ENCODE measurements around the gene TPD52L1.
"Not testable (repeated sequence)": the region's sequence is repeated elsewhere in the genome, so short reads cannot be mapped to it uniquely, and the experiment has no call there.

Gene TPD52L1

GRCh38 chr6:125257351-125257750 lies 103.8 kb downstream of the TPD52L1 start:
- no peak for DNase-seq (ENCODE audit: low read depth, low spot score)
- H3K4me3 ChIP-seq (ENCODE audit: low read length) = no peak overlapping the region

GRCh38 chr6:125258651-125259353 lies 105.2 kb downstream of the TPD52L1 start:
- H3K4me3 ChIP-seq (ENCODE audit: low read length) = no peak overlapping the region
- DNase-seq (ENCODE audit: low read depth, low spot score) = no peak

- DNase-seq (ENCODE audit: low read depth, low spot score) = no peak
- no peak overlapping the region for H3K4me3 ChIP-seq (ENCODE audit: low read length)
Observed at GRCh38 chr6:125259354-125259736, 105.8 kb downstream of the TPD52L1 start.

- DNase-seq (ENCODE audit: low read depth, low spot score) = no peak
- no peak overlapping the region for H3K4me3 ChIP-seq (ENCODE audit: low read length)
Observed at GRCh38 chr6:125262016-125263013, 108.7 kb downstream of the TPD52L1 start.

GRCh38 chr6:125264476-125264875 lies 110.9 kb downstream of the TPD52L1 start:
- H3K4me3 ChIP-seq (ENCODE audit: low read length) = no peak overlapping the region
- no peak for DNase-seq (ENCODE audit: low read depth, low spot score)

- no peak for DNase-seq (ENCODE audit: low read depth, low spot score)
- H3K4me3 ChIP-seq (ENCODE audit: low read length) = no peak overlapping the region
Observed at GRCh38 chr6:125267806-125268523, 114.4 kb downstream of the TPD52L1 start.

- no peak for DNase-seq (ENCODE audit: low read depth, low spot score)
- H3K4me3 ChIP-seq (ENCODE audit: low read length) = no peak overlapping the region
Observed at GRCh38 chr6:125268765-125269164, 115.2 kb downstream of the TPD52L1 start.

GRCh38 chr6:125269328-125269985 lies 115.9 kb downstream of the TPD52L1 start:
- H3K4me3 ChIP-seq (ENCODE audit: low read length) = no peak overlapping the region
- DNase-seq (ENCODE audit: low read depth, low spot score) = no peak

- no peak for DNase-seq (ENCODE audit: low read depth, low spot score)
Observed at GRCh38 chr6:125270380-125270779, 116.8 kb downstream of the TPD52L1 start.

GRCh38 chr6:125271486-125272159 lies 118.0 kb downstream of the TPD52L1 start:
- no peak for DNase-seq (ENCODE audit: low read depth, low spot score)
- H3K4me3 ChIP-seq (ENCODE audit: low read length) = no peak overlapping the region

More at GRCh38 chr6:125270380-125270779, 116.8 kb downstream of the TPD52L1 start:
- no peak overlapping the region for H3K4me3 ChIP-seq (ENCODE audit: low read length)

- DNase-seq (ENCODE audit: low read depth, low spot score) = no peak
Observed at GRCh38 chr6:125273251-125273650, 119.7 kb downstream of the TPD52L1 start.

GRCh38 chr6:125273965-125274364 lies 120.4 kb downstream of the TPD52L1 start:
- DNase-seq (ENCODE audit: low read depth, low spot score) = no peak
- H3K4me3 ChIP-seq (ENCODE audit: low read length) = no peak overlapping the region

More at GRCh38 chr6:125273251-125273650, 119.7 kb downstream of the TPD52L1 start:
- no peak overlapping the region for H3K4me3 ChIP-seq (ENCODE audit: low read length)

GRCh38 chr6:125274935-125275334 lies 121.4 kb downstream of the TPD52L1 start:
- DNase-seq (ENCODE audit: low read depth, low spot score) = no peak

GRCh38 chr6:125275779-125276178 lies 122.2 kb downstream of the TPD52L1 start:
- no peak for DNase-seq (ENCODE audit: low read depth, low spot score)

More at GRCh38 chr6:125274935-125275334, 121.4 kb downstream of the TPD52L1 start:
- no peak overlapping the region for H3K4me3 ChIP-seq (ENCODE audit: low read length)

GRCh38 chr6:125277838-125278237 lies 124.3 kb downstream of the TPD52L1 start:
- DNase-seq (ENCODE audit: low read depth, low spot score) = no peak
- H3K4me3 ChIP-seq (ENCODE audit: low read length) = no peak overlapping the region

More at GRCh38 chr6:125275779-125276178, 122.2 kb downstream of the TPD52L1 start:
- no peak overlapping the region for H3K4me3 ChIP-seq (ENCODE audit: low read length)

- no peak for DNase-seq (ENCODE audit: low read depth, low spot score)
- H3K4me3 ChIP-seq (ENCODE audit: low read length) = no peak overlapping the region
Observed at GRCh38 chr6:125279961-125280360, 126.4 kb downstream of the TPD52L1 start.

- DNase-seq (ENCODE audit: low read depth, low spot score); H3K4me3 ChIP-seq (ENCODE audit: low read length): not testable (repeated sequence)
Observed at GRCh38 chr6:125280370-125281035, 126.9 kb downstream of the TPD52L1 start.

GRCh38 chr6:125282470-125282869 lies 128.9 kb downstream of the TPD52L1 start:
- H3K4me3 ChIP-seq (ENCODE audit: low read length); DNase-seq (ENCODE audit: low read depth, low spot score): not testable (repeated sequence)

Data from Jurkat, Clone E6-1 (cell line).